Medulla oblongata (tissue), 1 donor: ENCODE data around the gene SCFD2.
"Not testable (repeated sequence)": the region's sequence is repeated elsewhere in the genome, so short reads cannot be mapped to it uniquely, and the experiment has no call there.

Source experiments
- DNase-seq: peaks from one replicate; pipeline ENCODE4 v3.0.0-alpha.2; 2015; ENCODE audit errors: extremely low spot score

Gene SCFD2

GRCh38 chr4:53189011-53189410 is 176.8 kb downstream of the SCFD2 start:
- no peak for DNase-seq

- DNase-seq, result no peak
Measured at GRCh38 chr4:53186714-53187358, 179.0 kb downstream of the SCFD2 start.

GRCh38 chr4:53185869-53186585 is 179.8 kb downstream of the SCFD2 start:
- DNase-seq, result no peak

GRCh38 chr4:53183754-53184153 is 182.1 kb downstream of the SCFD2 start:
- no peak for DNase-seq

- DNase-seq, result not testable (repeated sequence)
Measured at GRCh38 chr4:53177751-53178150, 188.1 kb downstream of the SCFD2 start.

- no peak for DNase-seq
Measured at GRCh38 chr4:53175640-53176039, 190.2 kb downstream of the SCFD2 start.

- no peak for DNase-seq
Measured at GRCh38 chr4:53174823-53175222, 191.0 kb downstream of the SCFD2 start.

GRCh38 chr4:53173576-53173975 is 192.3 kb downstream of the SCFD2 start:
- DNase-seq, result no peak

GRCh38 chr4:53171797-53172196 is 194.1 kb downstream of the SCFD2 start:
- DNase-seq, result no peak

GRCh38 chr4:53169695-53170617 is 195.9 kb downstream of the SCFD2 start:
- no peak for DNase-seq

GRCh38 chr4:53168228-53168627 is 197.6 kb downstream of the SCFD2 start:
- DNase-seq, result no peak

- DNase-seq, result no peak
Measured at GRCh38 chr4:53162969-53163368, 202.9 kb downstream of the SCFD2 start.

GRCh38 chr4:53161787-53162433 is 204.0 kb downstream of the SCFD2 start:
- DNase-seq, result no peak

- DNase-seq, result peak; percentile 9
Measured at GRCh38 chr4:53161051-53161786, 204.6 kb downstream of the SCFD2 start.

- DNase-seq, result no peak
Measured at GRCh38 chr4:53156896-53157295, 209.0 kb downstream of the SCFD2 start.

GRCh38 chr4:53152467-53152866 is 213.4 kb downstream of the SCFD2 start:
- no peak for DNase-seq

GRCh38 chr4:53151489-53151788 is 214.4 kb downstream of the SCFD2 start:
- peak; percentile 3 for DNase-seq

GRCh38 chr4:53150631-53151488 is 215.0 kb downstream of the SCFD2 start:
- no peak for DNase-seq

GRCh38 chr4:53147711-53148110 is 218.2 kb downstream of the SCFD2 start:
- DNase-seq, result no peak

- no peak for DNase-seq
Measured at GRCh38 chr4:53147197-53147596, 218.7 kb downstream of the SCFD2 start.
